NCI-H1048 (cell line): Measurements from ENCODE around the gene USP47.
"Not testable (repeated sequence)": the region's sequence is repeated elsewhere in the genome, so short reads cannot be mapped to it uniquely, and the experiment has no call there.

Source experiments
- DNase-seq: peaks from one replicate; lab custom pipeline; 2025; lab: John Stamatoyannopoulos, UW

USP47 gene

GRCh38 chr11:11822946-11823345, 18.8 kb upstream of the USP47 start:
- no peak for DNase-seq

- DNase-seq: no peak
These were observed 15.5 kb upstream of the USP47 start for GRCh38 chr11:11826260-11826659.

DNA sequence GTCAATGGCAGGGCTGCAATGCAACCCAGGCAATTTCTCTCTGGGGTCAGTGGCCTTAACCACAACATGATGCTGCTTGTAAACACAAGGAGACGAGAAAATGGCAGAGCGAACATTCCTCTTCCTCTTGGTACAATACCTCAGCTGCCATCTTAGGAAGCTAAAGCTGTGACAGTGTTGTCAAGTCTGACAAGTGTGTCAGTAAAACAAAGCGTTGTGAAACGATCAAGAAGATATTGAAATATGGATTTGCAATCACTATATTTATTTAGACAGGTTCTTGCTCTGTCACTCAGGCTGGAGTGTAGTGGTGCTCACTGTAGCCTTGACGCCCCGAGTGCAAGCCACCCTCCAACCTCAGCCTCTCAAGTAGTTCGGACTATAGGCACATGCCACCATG, 14.5 kb upstream of the USP47 start:
- DNase-seq: no peak

DNA sequence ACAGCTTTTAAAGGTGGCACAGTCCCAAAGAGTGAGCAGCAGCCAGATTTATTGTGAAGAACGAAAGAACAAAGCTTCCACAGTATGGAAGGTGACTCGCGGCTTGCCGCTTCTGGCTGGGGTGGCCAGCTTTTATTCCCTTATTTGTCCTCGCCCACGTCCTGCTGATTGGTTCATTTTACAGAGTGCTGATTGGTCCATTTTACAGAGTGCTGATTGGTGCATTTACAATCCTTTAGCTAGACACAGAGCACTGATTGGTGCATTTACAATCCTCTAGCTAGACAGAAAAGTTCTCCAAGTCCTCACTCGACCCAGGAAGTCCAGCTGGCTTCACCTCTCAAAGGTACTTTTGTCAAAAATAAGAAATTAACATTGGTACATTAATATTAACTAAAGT, 10.4 kb upstream of the USP47 start:
- not testable (repeated sequence) for DNase-seq

GRCh38 chr11:11836676-11837231, 5.0 kb upstream of the USP47 start:
- DNase-seq: no peak

DNA sequence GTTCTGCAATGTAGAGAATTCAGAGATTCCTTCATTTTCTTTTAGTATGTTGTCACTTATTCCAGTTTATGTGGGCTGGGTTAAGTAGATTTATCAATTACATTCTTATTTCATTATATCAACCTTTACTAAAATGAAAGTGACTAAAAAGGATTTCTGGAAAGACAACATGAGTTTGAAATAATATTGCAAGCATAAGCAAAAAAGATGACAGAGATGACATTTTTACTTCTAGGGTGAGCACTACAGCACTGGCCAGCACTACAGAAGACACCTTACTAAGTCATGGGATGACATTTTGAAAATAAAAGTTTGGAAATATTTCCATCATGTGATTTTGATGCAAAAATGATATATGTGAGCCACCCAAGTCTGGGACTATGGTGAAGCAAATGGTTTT, 2.1 kb upstream of the USP47 start:
- no peak for DNase-seq

- no peak for DNase-seq
These were observed 553 bp upstream of the USP47 start for GRCh38 chr11:11841116-11841722.

DNA sequence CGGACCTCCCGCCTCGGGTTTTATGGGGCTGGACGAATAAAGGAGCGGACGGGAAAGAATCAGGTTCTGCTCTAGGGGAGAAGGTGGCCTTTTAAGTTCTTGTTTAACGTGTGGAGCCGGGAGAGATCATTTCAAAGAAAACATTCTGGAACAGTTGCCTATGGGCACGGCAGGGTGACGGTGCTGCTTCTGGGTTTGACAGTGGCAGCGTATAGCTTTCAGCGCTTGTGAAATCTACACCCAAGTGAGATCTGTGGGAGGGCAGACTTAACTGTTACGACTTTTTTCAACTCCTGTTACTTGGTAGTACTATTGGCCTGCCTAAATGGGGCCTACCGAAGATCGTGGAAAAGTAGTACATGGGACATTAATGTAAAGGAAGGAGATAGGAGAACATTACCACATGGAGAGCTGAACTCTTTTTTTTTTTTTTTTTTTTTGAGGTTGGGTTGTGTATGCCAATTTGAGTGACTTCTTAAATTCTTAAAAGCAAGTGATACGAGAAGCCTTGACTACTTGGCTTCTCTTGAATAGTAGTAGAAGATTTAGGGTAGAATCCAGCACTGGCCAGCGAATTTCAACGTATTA, 743 bp downstream of the USP47 start:
- peak; percentile 27 for DNase-seq

DNA sequence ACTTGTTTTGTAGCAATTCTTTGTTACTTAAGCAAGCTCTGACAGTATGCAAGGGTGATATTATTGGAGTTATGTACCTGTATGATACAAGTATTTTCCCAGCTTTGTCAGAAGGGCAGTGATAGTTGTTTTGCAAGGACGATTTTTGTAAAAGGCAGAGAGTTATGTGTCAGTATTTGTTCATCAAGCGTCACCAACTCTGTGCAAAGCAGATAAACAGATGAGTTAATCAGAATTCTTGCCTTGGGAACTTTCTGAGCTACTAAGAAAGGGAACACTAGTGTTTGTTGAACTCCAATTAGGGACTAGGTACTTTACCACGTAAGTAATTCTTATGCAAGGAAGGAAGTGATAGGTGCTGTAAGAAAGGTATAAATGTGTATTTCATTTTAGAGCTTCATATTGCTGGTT, 1.4 kb downstream of the USP47 start:
- no peak for DNase-seq

DNA sequence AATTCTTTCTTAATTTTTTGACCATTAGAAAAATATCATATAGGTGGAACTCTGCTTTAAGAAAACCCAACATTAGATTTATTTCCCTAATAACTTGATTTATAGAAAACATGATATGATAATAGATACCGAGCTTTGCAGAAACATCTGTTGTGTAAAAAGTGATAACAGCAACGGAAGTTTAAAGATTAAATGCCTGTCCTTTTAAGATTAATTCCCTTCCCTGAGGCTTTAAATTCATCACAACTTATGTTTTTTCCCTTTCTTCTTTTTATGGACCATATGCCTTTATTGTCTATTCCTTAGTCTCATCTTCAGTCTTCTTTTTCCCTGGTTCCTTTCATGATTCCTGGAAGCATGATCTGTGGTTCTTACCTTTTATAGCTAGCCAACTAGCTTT, 1.9 kb downstream of the USP47 start:
- no peak for DNase-seq

DNA sequence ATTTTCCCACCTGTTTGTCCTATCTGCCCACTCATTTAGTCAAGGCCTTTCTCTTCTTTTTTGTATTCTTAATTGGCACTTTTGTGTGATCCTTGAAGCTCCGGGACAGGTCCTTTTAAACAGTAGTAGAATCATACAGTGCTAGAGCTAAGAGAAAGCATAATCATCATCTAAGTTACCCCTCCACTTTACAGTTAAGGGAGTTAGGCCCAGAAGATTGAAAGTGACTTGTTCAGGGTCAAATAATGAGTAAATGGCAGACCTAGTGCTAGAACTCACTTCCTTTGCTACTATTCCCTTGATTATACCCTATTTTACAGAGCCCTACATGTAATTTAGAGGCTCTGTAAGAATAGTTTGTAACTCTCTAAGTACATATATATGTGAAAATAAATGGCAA, 2.5 kb downstream of the USP47 start:
- no peak for DNase-seq

DNA sequence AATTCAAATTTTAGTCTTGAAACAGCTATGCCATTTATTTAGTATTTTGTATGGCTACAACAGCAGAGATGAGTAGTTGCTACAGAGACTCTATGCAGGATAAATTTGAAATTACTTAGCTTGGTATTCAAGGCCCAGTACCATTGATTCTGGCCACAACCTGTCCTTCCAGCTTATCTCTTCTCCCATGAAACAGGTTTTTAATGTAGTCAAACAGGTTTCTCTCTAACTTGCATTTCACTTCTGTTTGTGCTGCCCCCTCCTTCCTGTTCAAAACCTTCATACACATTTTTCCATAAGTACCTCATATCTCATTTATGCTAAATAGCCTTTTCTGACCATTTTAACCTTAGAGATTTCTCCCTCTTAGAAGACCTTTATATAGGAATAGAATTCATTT, 3.3 kb downstream of the USP47 start:
- DNase-seq: no peak

GRCh38 chr11:11845551-11845950, 3.8 kb downstream of the USP47 start:
- no peak for DNase-seq

- DNase-seq: no peak
These were observed 5.3 kb downstream of the USP47 start for GRCh38 chr11:11847082-11847481.

- DNase-seq: peak; percentile 38
These were observed 7.3 kb downstream of the USP47 start for GRCh38 chr11:11848891-11849746.

DNA sequence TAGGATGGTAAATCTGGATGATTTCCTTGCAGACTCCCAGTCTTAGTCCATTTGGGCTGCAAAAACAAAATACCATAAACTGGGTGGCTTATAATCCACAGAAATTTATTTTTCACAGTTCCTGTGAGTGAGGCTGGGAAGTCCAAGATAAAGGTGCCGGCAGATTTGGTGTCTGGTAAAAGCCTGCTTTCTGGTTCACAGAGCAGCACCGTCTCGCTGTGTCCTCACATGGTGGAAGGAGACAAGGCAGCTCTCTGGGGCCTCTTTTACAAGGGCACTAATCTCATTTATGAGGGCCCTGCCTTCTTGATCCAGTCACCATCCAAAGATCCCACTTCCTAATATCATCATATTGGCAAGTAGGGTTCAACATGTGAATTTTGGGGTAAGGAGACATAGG, 8.9 kb downstream of the USP47 start:
- no peak for DNase-seq

DNA sequence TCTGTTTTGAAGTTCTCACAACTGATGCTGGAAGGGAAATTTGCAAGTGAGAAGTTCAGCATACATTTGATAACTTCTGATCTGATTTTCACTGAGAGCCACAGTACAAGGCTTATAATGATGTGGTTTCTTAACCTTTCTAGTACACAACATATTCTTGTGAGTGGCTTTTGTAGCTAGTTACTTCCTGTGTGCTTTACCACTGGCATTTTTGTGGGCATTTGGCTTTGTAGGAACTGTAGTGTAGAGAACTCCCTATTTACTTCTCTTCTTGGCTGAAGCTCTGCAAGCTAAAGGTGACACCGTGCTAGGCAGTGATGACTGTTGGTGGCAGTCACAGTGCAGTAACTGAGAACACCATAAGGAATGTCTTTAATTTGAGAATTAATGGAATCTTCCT, 14.9 kb downstream of the USP47 start:
- no peak for DNase-seq

GRCh38 chr11:11857769-11858168, 16.0 kb downstream of the USP47 start:
- no peak for DNase-seq

DNA sequence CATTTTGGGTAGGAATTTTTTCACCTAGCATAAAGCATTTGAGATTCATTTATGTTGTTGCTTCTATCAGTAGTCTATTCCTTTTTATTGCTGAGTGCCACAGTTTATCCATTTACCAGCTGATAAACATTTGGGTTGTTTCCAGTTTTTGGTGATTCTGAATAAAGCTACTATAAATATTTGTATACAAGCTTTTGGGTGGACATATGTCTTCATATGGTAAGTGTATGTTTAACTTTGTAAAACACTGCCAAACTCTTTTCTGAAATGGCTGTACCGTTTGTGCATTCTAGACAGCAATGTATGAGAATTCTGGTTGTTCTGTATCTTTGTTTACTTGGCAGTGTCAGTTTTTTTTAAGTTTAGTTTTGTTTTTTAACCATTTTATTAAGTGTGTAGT, 16.9 kb downstream of the USP47 start:
- DNase-seq: no peak

DNA sequence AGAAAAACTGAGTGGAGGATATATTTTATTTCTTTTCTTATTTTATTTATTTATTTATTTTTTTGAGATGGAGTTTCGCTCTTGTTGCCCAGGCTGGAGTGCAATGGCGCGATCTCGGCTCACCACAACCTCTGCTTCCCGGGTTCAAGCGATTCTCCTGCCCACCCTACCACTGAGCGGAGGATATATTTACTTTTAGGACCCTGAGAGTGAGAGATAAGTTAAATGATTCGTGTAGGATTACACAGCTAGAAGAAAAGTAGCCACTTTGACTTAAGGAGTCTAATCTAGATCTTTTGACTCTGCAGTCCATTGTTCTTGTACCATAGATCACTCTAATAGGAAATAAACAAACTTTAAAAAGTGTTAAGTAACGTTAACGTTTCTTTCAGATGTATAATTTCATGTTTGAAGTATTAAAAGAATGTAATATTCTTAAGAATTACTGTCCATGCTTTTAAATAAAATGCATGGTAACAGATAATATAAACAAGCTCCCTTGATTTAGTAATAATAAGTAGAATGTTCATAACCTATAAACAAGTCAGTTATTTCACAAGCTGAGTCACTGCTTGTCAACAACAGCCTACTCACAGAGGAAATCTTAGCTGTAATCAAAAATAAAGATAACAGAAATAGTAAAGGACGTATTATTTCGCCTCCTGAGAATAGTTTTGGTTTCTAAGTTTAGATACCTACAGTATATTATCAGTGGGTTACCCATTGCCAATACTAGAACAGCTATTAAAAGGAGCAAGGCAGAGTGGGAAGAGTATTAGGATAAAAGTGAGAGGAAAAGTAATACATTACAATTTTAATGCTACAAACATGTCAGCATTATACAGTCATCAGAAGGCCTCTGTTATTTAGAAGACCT, 18.6 kb downstream of the USP47 start:
- no peak for DNase-seq

- no peak for DNase-seq
These were observed 21.2 kb downstream of the USP47 start for GRCh38 chr11:11862999-11863398.

GRCh38 chr11:11864332-11864731, 22.6 kb downstream of the USP47 start:
- DNase-seq: no peak
